IMR-90 (cell line): ENCODE results near the gene ATP2B2. TPM values are rescaled to one million over a fixed set of nuclear protein-coding genes. Genes with fewer than 3 reads are reported as not detected.

Source experiments
- ATAC-seq: fragments of 200-7000 bp; cut with Tn5 transposase; 2 replicates; pipeline ENCODE4 v1.9.1; 2020; ENCODE audit warnings: low read depth, mild to moderate bottlenecking, moderate library complexity
- BruUV-seq: library from RNA; stranded (reverse); fragments of 400-500 nt; replicated peaks from 2 replicates; lab custom pipeline; 2021; lab: Mats Ljungman, UMichigan
- CTCF ChIA-PET: fragments of 300-600 bp; formaldehyde crosslinking; extraction: SDS; loops from one replicate; lab custom pipeline; 2021; ENCODE audit warnings: antibody characterized with exemption; lab: Yijun Ruan, JAX
- POLR2A ChIA-PET: fragments of 300-600 bp; sonication (Branson Sonifier 250); formaldehyde crosslinking; loops from one replicate; lab custom pipeline; 2022; ENCODE audit warnings: antibody characterized with exemption; ENCODE audit not compliant: unreplicated experiment; lab: Charles Lee
- DNase-seq: peaks from one replicate; pipeline ENCODE4 v3.0.0; 2013
- H2AFZ ChIP-seq: replicated peaks from 2 replicates; pipeline ENCODE3; 2013; ENCODE audit warnings: low read length, mild to moderate bottlenecking; ENCODE audit not compliant: poor library complexity
- H2AK5ac ChIP-seq: 2 replicates; pipeline ENCODE4 v1.6.1; 2013; ENCODE audit warnings: low read depth, low read length, inconsistent platforms
- H2AK9ac ChIP-seq: replicated peaks from 2 replicates; pipeline ENCODE3; 2013; ENCODE audit warnings: mild to moderate bottlenecking, low read depth, low read length, moderate library complexity; ENCODE audit not compliant: poor library complexity
- H2BK120ac ChIP-seq: 2 replicates; pipeline ENCODE4 v1.6.1; 2013; ENCODE audit warnings: low read depth, low read length, inconsistent platforms
- H2BK15ac ChIP-seq: 3 replicates; pipeline ENCODE4 v1.6.1; 2013; ENCODE audit warnings: low read depth, low read length, inconsistent platforms
- H2BK20ac ChIP-seq: 2 replicates; pipeline ENCODE4 v1.6.1; 2013; ENCODE audit warnings: low read depth, mild to moderate bottlenecking, inconsistent platforms, low read length, moderate library complexity
- H2BK5ac ChIP-seq: 2 replicates; pipeline ENCODE4 v1.6.1; 2013; ENCODE audit warnings: mild to moderate bottlenecking, low read depth, low read length, inconsistent platforms; ENCODE audit not compliant: poor library complexity, severe bottlenecking
- H3K14ac ChIP-seq: replicated peaks from 2 replicates; pipeline ENCODE4 v1.6.1; 2013; ENCODE audit warnings: low read depth, low read length, inconsistent platforms
- H3K18ac ChIP-seq: 2 replicates; pipeline ENCODE4 v1.6.1; 2013; ENCODE audit warnings: low read depth, low read length, control low read depth
- H3K23ac ChIP-seq: 2 replicates; pipeline ENCODE4 v1.6.1; 2013; ENCODE audit warnings: low read depth, low read length, inconsistent platforms
- H3K27ac ChIP-seq: 2 replicates; pipeline ENCODE4 v1.5.1; 2013; ENCODE audit warnings: mild to moderate bottlenecking, control low read depth, low read length; ENCODE audit not compliant: insufficient read depth
- H3K27me3 ChIP-seq: 2 replicates; pipeline ENCODE4 v1.6.1; 2013; ENCODE audit warnings: low read length; ENCODE audit not compliant: control insufficient read depth, insufficient read depth
- H3K36me3 ChIP-seq: 2 replicates; pipeline ENCODE4 v1.6.1; 2013; ENCODE audit warnings: low read length, mixed read lengths; ENCODE audit not compliant: control insufficient read depth, insufficient read depth
- H3K4ac ChIP-seq: 2 replicates; pipeline ENCODE4 v1.6.1; 2013; ENCODE audit warnings: low read depth, low read length, inconsistent platforms
- H3K4me1 ChIP-seq: 2 replicates; pipeline ENCODE4 v1.6.1; 2013; ENCODE audit warnings: low read length, mixed read lengths; ENCODE audit not compliant: control insufficient read depth, insufficient read depth
- H3K4me2 ChIP-seq: 2 replicates; pipeline ENCODE4 v1.6.1; 2013; ENCODE audit warnings: low read depth, mild to moderate bottlenecking, control low read depth, low read length, moderate library complexity
- H3K4me3 ChIP-seq: 2 replicates; pipeline ENCODE4 v1.5.1; 2013; ENCODE audit warnings: low read depth, mild to moderate bottlenecking, control low read depth, low read length, moderate library complexity; ENCODE audit not compliant: insufficient read depth
- H3K56ac ChIP-seq: 2 replicates; pipeline ENCODE4 v1.6.1; 2013; ENCODE audit warnings: low read length, inconsistent platforms; ENCODE audit not compliant: insufficient read depth; ENCODE audit errors: extremely low read depth
- H3K79me1 ChIP-seq, 2 experiments: 2 replicates each; pipeline ENCODE4 v1.6.1; 2013; ENCODE audit warnings: low read length in 2 of 2, inconsistent platforms in 1 of 2, low read depth in 1 of 2
- H3K9ac ChIP-seq: 2 replicates; pipeline ENCODE4 v1.6.1; 2013; ENCODE audit warnings: low read depth, low read length, control low read depth
- H3K9me1 ChIP-seq: 2 replicates; pipeline ENCODE4 v1.6.1; 2013; ENCODE audit warnings: low read length, inconsistent platforms; ENCODE audit not compliant: insufficient read depth
- H3K9me3 ChIP-seq: 2 replicates; pipeline ENCODE4 v1.6.1; 2013; ENCODE audit warnings: low read length; ENCODE audit not compliant: control insufficient read depth, insufficient read depth
- H4K20me1 ChIP-seq: 2 replicates; pipeline ENCODE4 v1.6.1; 2013; ENCODE audit warnings: low read length, inconsistent platforms; ENCODE audit not compliant: insufficient read depth
- H4K5ac ChIP-seq: 2 replicates; pipeline ENCODE4 v1.6.1; 2013; ENCODE audit warnings: mild to moderate bottlenecking, low read depth, low read length, control low read depth
- H4K8ac ChIP-seq, 2 experiments: 2 replicates each; pipeline ENCODE4 v1.6.1; 2013; ENCODE audit warnings: low read depth in 2 of 2, low read length in 2 of 2, control low read depth in 1 of 2, inconsistent platforms in 1 of 2
- H4K91ac ChIP-seq: 2 replicates; pipeline ENCODE4 v1.6.1; 2013; ENCODE audit warnings: low read depth, low read length, inconsistent platforms; ENCODE audit not compliant: insufficient read depth
- ELK1 ChIP-seq: fragments of 150-350 bp; IDR thresholded peaks from 2 replicates; pipeline ENCODE4 v1.6.1; 2016; ENCODE audit warnings: low read depth, mild to moderate bottlenecking, low read length, moderate library complexity, borderline replicate concordance
- POLR2A ChIP-seq: IDR thresholded peaks from 2 replicates; pipeline ENCODE4 v1.6.1; 2012; ENCODE audit warnings: mild to moderate bottlenecking, low read depth, low read length
- RFX5 ChIP-seq: IDR thresholded peaks from 2 replicates; pipeline ENCODE4 v1.8.0; 2012; ENCODE audit warnings: low read depth, mild to moderate bottlenecking, low read length, moderate library complexity
- SMC3 ChIP-seq: fragments of 150-350 bp; IDR thresholded peaks from 2 replicates; pipeline ENCODE4 v1.6.1; 2016; ENCODE audit warnings: low read depth, mild to moderate bottlenecking, antibody characterized with exemption, low read length, moderate library complexity
- whole genome bisulfite sequencing, 2 experiments: methylation state at CpG; one replicate each; pipeline versions ENCODE4 v1.1.5 to v1.1.7; 2013; ENCODE audit warnings: missing lambda C conversion rate in 2 of 2; ENCODE audit not compliant: insufficient read length in 1 of 2; ENCODE audit errors: extremely low coverage in 2 of 2; 5-methylcytosine and 5-hydroxymethylcytosine counted together
- dilution Hi-C: fragments of 300-500 bp; cut with HindIII; formaldehyde crosslinking; loops from one replicate; pipeline ENCODE4 v1.14.3; 2018; ENCODE audit warnings: low sequenced_read_pairs; ENCODE audit not compliant: unreplicated experiment
- in situ Hi-C: fragments of 300-500 bp; cut with MboI; formaldehyde crosslinking; loops from 3 replicates; pipeline ENCODE4 v1.14.3; 2019; ENCODE audit warnings: low sequenced_read_pairs, inconsistent platforms, mixed read lengths
- intact Hi-C: fragments of 100-400 bp; cut with micrococcal nuclease; formaldehyde crosslinking; loops from 2 replicates; pipeline ENCODE4 v1.10.0; 2022
- polyA plus RNA-seq, 3 experiments: library from polyadenylated mRNA; depleted of rRNA; stranded (reverse); fragments of >200 nt; gene quantifications; 2 replicates each; pipeline ENCODE4 v1.2.3, GENCODE V29; 2012; ENCODE audit warnings: low replicate concordance in 1 of 3
- total RNA-seq: library from RNA; depleted of rRNA; stranded (reverse); fragments of >200 nt; gene quantifications from 2 replicates; pipeline ENCODE4 v1.2.3, GENCODE V29; 2012

ATP2B2 gene
- total and polyA plus RNA-seq, 2 of the 4 experiments (the other 2 are of a cell fraction): under 0.01 to 0.02 TPM

- Histone ChIP-seq H2AK5ac (no peak overlapping the region), H3K79me1 (peaks cover 17 to 20% of the 10 kb centered on the region in 2 experiments), H3K4me1 (no peaks in the 10 kb centered on the region), H4K20me1 (peaks cover 29% of the 10 kb centered on the region), H3K14ac (no peak overlapping the region; the same call in 1 of the 2 replicates), H3K4me3 (no peak overlapping the region), H4K5ac (no peak overlapping the region), H3K9ac (no peak overlapping the region), H3K27ac (no peak overlapping the region), H2BK120ac (no peak overlapping the region), H3K4me2 (no peak overlapping the region), H3K4ac (no peak overlapping the region), H4K8ac (no peak overlapping the region), H3K27me3 (no peaks in the 10 kb centered on the region), H3K36me3 (peaks cover 55% of the 10 kb centered on the region), H2BK15ac (no peak overlapping the region), H3K9me3 (no peaks in the 10 kb centered on the region), H2AFZ (no peak overlapping the region), H3K23ac (no peak overlapping the region), H3K56ac (no peak overlapping the region), H2BK20ac (no peak overlapping the region), H3K18ac (no peak overlapping the region), H2AK9ac (no peak overlapping the region), H4K91ac (no peak overlapping the region), H3K9me1 (peaks cover 3% of the 10 kb centered on the region; the same call in 1 of the 2 replicates), H2BK5ac (no peak overlapping the region)
- 100% methylated on average over 3 of the region's 6 CpGs; no CpG with 5 or more reads in 1 of the 2 experiments for WGBS, 2 experiments
- dilution Hi-C loops (no loop called here), intact Hi-C loops (no loop called here), in situ Hi-C loops (no loop called here)
- BruUV-seq: no TSS peak
- DNase-seq: no peak
- POLR2A ChIA-PET: no interaction called here
- peak; percentile 32 for ATAC-seq
- no peak for TF ChIP-seq SMC3
- no peak for TF ChIP-seq RFX5
- no peak for TF ChIP-seq POLR2A
- TF ChIP-seq ELK1: no peak
- CTCF ChIA-PET: no interaction called here
These were observed 205.7 kb downstream of the ATP2B2 start for GRCh38 chr3:10299679-10300078.
